HG03521 (cell line): ENCODE results near the gene IFT52.

ENCODE experiments used
- ATAC-seq: cut with Tn5 transposase; IDR thresholded peaks from one replicate; pipeline ENCODE4 v1.9.1; 2021; ENCODE audit warnings: mild to moderate bottlenecking, moderate library complexity; ENCODE audit not compliant: unreplicated experiment

Gene IFT52

DNA sequence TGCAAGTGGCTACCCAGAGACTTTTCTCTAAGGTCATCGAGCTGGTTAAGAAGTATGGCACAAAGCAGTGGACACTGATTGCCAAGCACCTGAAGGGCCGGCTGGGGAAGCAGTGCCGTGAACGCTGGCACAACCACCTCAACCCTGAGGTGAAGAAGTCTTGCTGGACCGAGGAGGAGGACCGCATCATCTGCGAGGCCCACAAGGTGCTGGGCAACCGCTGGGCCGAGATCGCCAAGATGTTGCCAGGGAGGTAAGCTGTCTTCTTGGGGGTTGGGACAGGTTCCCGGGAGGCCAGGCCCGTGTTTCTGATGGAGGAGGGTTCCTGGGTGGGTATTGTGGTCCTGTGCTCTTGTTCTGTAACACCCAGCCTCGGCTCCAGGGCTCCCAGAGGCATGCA, 96.1 kb downstream of the IFT52 start:
- ATAC-seq: no peak

DNA sequence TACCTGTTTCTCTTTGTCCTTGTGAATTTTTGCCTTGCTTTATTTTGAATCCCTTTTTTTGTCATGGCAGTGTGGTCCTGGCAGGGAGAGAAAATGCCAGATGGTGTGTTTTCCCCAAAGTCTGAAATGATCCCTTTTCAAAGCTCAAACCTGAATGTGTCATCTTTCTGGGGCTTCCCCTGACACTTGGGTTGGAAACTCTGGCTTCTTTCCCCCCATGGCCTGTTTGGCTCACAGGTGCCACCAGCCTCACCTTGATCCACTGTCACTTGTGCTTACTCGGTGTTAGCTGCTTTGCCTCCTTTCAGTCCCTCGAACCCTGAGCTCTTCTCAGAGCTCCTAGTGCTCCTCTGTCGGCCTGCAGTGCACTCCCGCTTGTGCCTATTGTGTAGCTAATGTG, 98.4 kb downstream of the IFT52 start:
- no peak for ATAC-seq

DNA sequence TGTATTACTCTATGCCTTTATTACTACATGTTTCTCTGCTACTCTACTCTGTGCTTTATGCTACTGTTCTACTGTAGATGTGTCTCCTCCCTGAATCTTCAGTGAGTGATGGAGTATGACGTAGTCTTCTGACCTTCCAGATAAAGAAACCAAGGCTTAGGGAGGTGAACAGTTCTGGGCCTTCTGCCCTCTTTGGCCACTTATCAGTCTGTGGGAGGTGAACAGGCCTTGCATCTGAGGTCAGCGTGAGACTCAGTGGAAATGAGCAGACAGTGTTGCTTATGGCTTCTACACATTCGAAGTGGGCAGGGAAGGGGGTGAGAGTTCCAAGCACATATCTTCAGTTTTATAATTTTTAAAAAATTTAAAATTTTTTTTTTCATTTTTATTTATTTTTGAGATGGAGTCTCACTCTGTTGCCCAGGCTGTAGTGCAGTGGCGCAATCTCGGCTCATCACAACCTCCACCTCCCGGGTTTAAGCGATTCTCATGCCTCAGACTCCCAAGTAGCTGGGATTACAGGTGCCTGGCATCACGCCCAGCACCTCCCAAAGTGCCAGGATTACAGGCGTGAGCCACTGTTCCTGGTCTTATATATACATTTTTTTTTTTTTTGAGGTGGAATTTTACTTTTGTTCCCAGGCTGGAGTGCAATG, 100.3 kb downstream of the IFT52 start:
- ATAC-seq: no peak

DNA sequence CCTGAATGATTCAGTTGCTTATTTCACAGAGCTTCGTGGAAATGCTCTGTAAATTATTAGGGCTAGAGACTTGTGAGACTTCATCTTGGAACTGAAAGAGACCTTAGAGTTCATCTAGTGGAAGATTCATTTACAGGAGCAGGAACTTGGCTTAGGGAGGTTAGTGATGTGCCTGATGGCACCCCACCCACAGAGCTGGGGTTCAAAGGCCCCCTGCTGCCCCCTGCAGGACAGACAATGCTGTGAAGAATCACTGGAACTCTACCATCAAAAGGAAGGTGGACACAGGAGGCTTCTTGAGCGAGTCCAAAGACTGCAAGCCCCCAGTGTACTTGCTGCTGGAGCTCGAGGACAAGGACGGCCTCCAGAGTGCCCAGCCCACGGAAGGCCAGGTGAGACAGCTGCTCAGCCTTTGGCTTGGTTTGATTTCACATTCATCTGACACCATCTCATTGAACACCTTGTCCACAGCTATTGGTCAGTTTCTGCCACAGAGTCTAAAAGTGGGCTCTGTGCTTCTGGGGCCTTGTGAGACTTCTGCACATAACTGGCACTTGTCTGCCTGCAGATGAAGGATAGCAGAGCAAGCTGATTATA, 101.3 kb downstream of the IFT52 start:
- ATAC-seq: no peak

DNA sequence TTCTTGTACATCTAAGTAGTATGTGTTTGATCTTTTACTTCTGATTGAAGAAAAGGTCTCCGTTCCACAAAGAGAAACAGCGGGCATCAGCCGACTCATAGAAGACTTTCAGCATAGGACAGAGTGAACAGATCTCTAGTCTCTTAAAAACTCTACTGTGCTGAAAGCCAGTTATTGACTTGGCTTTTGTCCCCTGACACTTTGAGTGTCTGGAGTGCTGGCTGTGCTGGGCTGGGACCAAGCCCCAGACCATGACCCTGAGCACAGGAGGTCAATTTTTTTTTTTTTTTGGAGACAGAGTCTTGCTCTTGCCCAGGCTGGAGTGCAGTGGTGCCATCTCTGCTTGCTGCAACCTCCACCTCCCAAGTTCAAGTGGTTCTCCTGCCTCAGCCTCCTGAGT, 104.0 kb downstream of the IFT52 start:
- no peak for ATAC-seq

DNA sequence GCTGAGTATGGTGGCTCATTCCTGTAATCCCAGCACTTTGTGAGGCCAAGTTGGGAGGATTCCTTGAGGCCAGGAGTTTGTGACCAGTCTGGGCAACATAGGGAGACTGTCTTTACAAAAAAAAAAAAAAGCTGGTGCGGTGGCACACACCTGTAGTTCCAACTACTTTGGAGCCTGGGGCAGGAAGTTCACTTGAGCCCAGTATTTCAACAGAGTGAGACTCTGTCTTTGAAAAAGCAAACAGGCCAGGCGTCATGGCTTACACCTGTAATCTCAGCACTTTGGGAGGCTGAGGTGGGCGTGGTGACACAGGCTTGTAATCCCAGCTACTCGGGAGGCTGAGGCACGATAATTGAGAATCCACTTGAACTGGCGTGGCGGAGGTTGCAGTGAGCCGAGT, 104.8 kb downstream of the IFT52 start:
- no peak for ATAC-seq
